Measurements from ENCODE around the gene RASAL3.

Gene RASAL3

DNA sequence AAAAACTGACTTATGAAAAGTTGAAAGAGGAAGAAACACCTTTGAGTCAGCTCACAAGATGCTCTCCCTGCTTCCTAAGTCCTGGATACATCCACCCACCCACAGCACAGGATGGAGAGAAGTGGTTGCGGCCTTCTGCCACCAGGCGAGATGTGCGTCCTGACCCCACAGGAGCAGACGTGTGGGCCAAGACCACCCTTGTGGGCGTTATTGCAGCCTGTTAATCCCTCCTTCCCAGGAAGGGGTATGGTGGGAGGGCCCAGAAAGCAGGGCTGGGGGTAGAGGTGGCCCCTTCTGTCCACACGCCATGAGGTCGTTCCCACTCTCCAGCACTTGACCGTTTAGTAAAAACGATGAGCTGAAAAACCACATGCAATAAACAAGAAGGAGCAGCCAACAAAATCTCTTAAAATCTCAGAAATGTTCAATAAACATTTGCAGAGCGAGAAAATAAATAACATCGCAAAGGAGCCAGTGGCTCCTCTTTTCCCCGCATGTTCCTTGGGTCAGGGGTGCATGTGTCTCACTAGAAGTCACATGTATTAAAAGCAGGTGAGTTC is 43.1 kb downstream of the RASAL3 start:
- no peak for DNase-seq (ENCODE audit: low read depth)

GRCh38 chr19:15419413-15420025 is 44.8 kb downstream of the RASAL3 start:
- peak; percentile 18 for DNase-seq (ENCODE audit: low read depth)

- peak; percentile 100 for DNase-seq (ENCODE audit: low read depth)
These were observed 45.5 kb downstream of the RASAL3 start, which contains the start of gene AKAP8L for GRCh38 chr19:15418579-15419412. AKAP8L (minus strand) TSS chr19:15418988; CDS start chr19:15418923, 65 bp downstream.

- peak; percentile 37 for DNase-seq (ENCODE audit: low read depth)
These were observed 46.1 kb downstream of the RASAL3 start for GRCh38 chr19:15418231-15418578.

- no peak for DNase-seq (ENCODE audit: low read depth)
These were observed 46.6 kb downstream of the RASAL3 start for GRCh38 chr19:15417699-15418098.

- DNase-seq (ENCODE audit: low read depth): no peak
These were observed 51.5 kb downstream of the RASAL3 start for GRCh38 chr19:15412832-15413231.

DNA sequence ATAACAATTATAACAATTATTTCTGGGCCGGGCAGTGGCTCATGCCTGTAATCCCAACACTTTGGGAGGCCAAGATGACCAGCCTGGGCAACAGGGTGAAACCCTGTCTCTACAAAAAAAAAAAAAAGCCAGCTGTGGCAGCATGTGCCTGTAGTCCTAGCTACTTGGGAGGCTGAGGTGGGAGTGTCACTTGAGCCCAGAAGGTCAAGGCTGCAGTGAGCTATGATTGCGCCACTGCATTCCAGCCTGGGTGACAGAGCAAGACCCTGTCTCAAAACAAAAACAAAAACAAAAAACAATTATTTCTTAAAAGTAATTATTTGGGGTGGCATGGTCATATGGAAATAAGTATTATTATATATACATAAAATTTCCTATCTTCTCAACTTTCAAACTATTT is 53.0 kb downstream of the RASAL3 start:
- peak; percentile 44 for DNase-seq (ENCODE audit: low read depth)

GRCh38 chr19:15404780-15405211 is 59.5 kb downstream of the RASAL3 start:
- DNase-seq (ENCODE audit: low read depth): no peak

GRCh38 chr19:15404097-15404779 is 60.1 kb downstream of the RASAL3 start:
- no peak for DNase-seq (ENCODE audit: low read depth)

DNA sequence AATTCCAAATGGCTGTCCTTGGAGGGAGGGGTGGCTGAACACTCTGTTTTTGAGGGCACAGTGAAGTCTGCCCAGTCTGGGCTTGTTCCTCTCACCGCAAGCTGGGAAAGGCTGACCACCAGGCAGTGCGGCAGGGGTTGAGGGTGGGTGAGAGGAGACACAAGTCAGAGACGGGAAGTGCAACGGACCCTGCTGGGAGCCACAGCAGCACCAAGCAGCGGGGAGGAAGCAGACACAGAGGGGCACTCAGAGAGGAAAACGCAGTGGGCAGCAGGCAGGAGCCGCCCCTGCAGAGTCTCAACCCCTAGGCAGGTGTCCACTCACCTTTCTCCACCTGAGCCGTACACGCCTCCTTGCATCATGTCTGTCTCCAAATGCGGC is 61.2 kb downstream of the RASAL3 start:
- no peak for DNase-seq (ENCODE audit: low read depth)

DNA sequence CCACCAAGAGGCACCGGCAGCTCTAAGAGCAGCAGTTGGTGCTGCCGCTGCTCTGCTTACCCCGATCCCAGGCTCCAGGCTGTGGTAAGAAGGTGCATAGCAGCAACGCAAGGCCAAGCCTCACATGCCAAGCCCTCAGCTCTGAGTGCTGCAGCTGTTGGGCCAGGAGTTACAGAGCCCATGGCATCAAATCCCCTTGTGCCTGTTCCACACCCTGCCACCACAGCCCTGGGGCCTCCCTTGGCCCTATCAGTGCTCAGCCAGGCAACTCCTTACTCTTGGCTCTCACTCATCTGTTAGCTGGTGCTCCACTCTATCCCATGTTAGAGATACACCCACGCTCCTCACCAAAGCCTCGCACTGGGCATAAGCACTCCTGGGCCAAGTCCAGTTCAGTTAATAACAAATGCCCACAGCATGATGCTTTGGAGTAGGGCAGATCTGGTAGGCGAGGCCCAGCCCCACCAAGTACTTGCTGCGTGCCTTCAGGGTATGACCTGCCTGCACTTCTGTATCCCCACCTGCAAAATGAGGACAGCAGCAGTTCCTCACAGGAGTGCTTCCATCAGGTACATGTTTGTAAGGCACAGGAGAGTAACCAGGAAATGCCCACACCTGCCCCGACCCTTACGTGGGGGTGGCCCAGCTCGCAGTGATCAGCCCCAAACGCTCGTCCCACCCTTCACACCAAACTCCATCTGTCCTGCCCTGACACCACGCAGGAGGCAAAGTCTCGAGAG is 61.8 kb downstream of the RASAL3 start:
- no peak for DNase-seq (ENCODE audit: low read depth)
